WTC11 (cell line): ENCODE results near the gene SLC6A20. TPM values are rescaled to one million over a fixed set of nuclear protein-coding genes. Genes with fewer than 3 reads are reported as not detected.

Experiments used
- ATAC-seq: fragments of 200-7000 bp; cut with Tn5 transposase; 2 replicates; pipeline ENCODE4 v1.10.0; 2021; ENCODE audit warnings: mild to moderate bottlenecking, moderate library complexity
- CTCF ChIA-PET: fragments of 300-600 bp; sonication (Branson Sonifier 250); formaldehyde crosslinking; loops from one replicate; lab custom pipeline; 2021; ENCODE audit warnings: antibody characterized with exemption; lab: Charles Lee
- POLR2A ChIA-PET: fragments of 350-600 bp; sonication (Branson Sonifier 250); formaldehyde crosslinking; loops from one replicate; lab custom pipeline; 2021; ENCODE audit warnings: antibody characterized with exemption; lab: Charles Lee
- DNase-seq: peaks from one replicate; pipeline ENCODE4 v3.0.0; 2021; ENCODE audit warnings: low spot score
- H3K27ac Mint-ChIP-seq: 2 replicates; pipeline ENCODE4 v1.8.0; 2021; ENCODE audit warnings: mixed read lengths
- H3K27me3 Mint-ChIP-seq: 2 replicates; pipeline ENCODE4 v1.8.0; 2021; ENCODE audit warnings: low read depth, mild to moderate bottlenecking, moderate library complexity, mixed read lengths
- H3K36me3 Mint-ChIP-seq: 2 replicates; pipeline ENCODE4 v1.8.0; 2021; ENCODE audit warnings: mixed read lengths
- H3K4me1 Mint-ChIP-seq: 2 replicates; pipeline ENCODE4 v1.8.0; 2022; ENCODE audit warnings: mixed read lengths
- H3K4me3 Mint-ChIP-seq: 2 replicates; pipeline ENCODE4 v1.8.0; 2021; ENCODE audit warnings: mild to moderate bottlenecking, moderate library complexity, mixed read lengths
- H3K9me3 Mint-ChIP-seq: 2 replicates; pipeline ENCODE4 v1.8.0; 2021; ENCODE audit warnings: mixed read lengths
- CREM ChIP-seq: sonication (generic); formaldehyde crosslinking; IDR thresholded peaks from 2 replicates; pipeline ENCODE4 v1.8.1; 2022; ENCODE audit warnings: mild to moderate bottlenecking, missing genetic modification reagents, moderate library complexity
- FOXP1 ChIP-seq: sonication (generic); formaldehyde crosslinking; IDR thresholded peaks from 2 replicates; pipeline ENCODE4 v1.8.0; 2022; ENCODE audit warnings: missing genetic modification reagents, mild to moderate bottlenecking, moderate library complexity, borderline replicate concordance
- NR2C2 ChIP-seq: sonication (generic); formaldehyde crosslinking; IDR thresholded peaks from 2 replicates; pipeline ENCODE4 v1.8.0; 2022; ENCODE audit warnings: mild to moderate bottlenecking, missing genetic modification reagents
- RELA ChIP-seq: sonication (generic); formaldehyde crosslinking; IDR thresholded peaks from 2 replicates; pipeline ENCODE4 v1.8.1; 2022; ENCODE audit warnings: missing genetic modification reagents, mild to moderate bottlenecking, borderline replicate concordance
- SOX15 ChIP-seq: fragments of 250-450 bp; sonication (Bioruptor Pico); IDR thresholded peaks from 2 replicates; pipeline ENCODE4 v1.9.0; 2021; ENCODE audit warnings: mild to moderate bottlenecking
- TP53 ChIP-seq: sonication (generic); formaldehyde crosslinking; IDR thresholded peaks from 2 replicates; pipeline ENCODE4 v1.8.1; 2023; ENCODE audit warnings: mild to moderate bottlenecking, missing genetic modification reagents
- ZNF317 ChIP-seq: sonication (generic); formaldehyde crosslinking; IDR thresholded peaks from 2 replicates; pipeline ENCODE4 v1.8.1; 2023; ENCODE audit warnings: low read depth, mild to moderate bottlenecking, moderate library complexity, missing genetic modification reagents, borderline replicate concordance
- ZNF532 ChIP-seq: fragments of 250-450 bp; sonication (Bioruptor Pico); IDR thresholded peaks from 2 replicates; pipeline ENCODE4 v1.9.0; 2021; ENCODE audit warnings: mild to moderate bottlenecking, borderline replicate concordance
- total RNA-seq: library from RNA; stranded (reverse); gene quantifications from 3 replicates; pipeline ENCODE4 v1.2.3, GENCODE V29; 2021
- TF ChIP-seq, protein P1 (sequence below): sonication (generic); formaldehyde crosslinking; IDR thresholded peaks from 2 replicates; pipeline ENCODE4 v1.8.0; 2022; ENCODE audit warnings: missing genetic modification reagents
- TF ChIP-seq, protein P2 (sequence below): sonication (generic); formaldehyde crosslinking; conservative IDR thresholded peaks from 2 replicates; pipeline ENCODE4 v1.8.1; 2022; ENCODE audit warnings: mild to moderate bottlenecking, missing genetic modification reagents
- TF ChIP-seq, protein P3 (sequence below): fragments of 200-600 bp; IDR thresholded peaks from 2 replicates; pipeline ENCODE4 v1.8.0; 2022; ENCODE audit warnings: antibody characterized with exemption
- TF ChIP-seq, protein P4 (sequence below): sonication (generic); formaldehyde crosslinking; IDR thresholded peaks from 2 replicates; pipeline ENCODE4 v1.8.1; 2022; ENCODE audit warnings: mild to moderate bottlenecking, moderate library complexity, missing genetic modification reagents

The SLC6A20 gene
- total RNA-seq, 1 experiment from 2014 or later = 0.26 TPM

DNA sequence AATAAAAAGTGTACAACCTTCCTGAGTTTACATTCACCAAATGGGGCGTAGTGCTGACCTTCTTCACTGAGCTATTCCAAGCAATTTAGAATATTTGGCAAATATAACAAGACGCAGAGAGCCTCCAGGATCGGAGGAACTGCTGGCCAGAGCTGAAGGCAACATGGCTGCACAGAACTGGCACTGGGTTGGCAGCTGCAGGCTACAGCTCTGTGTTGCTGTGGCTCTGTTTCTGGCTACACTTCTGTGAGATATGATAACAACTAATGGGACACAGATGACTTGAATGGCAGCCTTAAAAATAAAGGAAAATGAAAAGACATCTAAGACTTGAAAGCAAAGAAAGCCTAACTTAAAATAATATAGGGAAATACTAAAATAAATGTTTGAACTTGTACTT lies 10.8 kb upstream of the SLC6A20 start (continued):
- TF ChIP-seq, protein P1, sequence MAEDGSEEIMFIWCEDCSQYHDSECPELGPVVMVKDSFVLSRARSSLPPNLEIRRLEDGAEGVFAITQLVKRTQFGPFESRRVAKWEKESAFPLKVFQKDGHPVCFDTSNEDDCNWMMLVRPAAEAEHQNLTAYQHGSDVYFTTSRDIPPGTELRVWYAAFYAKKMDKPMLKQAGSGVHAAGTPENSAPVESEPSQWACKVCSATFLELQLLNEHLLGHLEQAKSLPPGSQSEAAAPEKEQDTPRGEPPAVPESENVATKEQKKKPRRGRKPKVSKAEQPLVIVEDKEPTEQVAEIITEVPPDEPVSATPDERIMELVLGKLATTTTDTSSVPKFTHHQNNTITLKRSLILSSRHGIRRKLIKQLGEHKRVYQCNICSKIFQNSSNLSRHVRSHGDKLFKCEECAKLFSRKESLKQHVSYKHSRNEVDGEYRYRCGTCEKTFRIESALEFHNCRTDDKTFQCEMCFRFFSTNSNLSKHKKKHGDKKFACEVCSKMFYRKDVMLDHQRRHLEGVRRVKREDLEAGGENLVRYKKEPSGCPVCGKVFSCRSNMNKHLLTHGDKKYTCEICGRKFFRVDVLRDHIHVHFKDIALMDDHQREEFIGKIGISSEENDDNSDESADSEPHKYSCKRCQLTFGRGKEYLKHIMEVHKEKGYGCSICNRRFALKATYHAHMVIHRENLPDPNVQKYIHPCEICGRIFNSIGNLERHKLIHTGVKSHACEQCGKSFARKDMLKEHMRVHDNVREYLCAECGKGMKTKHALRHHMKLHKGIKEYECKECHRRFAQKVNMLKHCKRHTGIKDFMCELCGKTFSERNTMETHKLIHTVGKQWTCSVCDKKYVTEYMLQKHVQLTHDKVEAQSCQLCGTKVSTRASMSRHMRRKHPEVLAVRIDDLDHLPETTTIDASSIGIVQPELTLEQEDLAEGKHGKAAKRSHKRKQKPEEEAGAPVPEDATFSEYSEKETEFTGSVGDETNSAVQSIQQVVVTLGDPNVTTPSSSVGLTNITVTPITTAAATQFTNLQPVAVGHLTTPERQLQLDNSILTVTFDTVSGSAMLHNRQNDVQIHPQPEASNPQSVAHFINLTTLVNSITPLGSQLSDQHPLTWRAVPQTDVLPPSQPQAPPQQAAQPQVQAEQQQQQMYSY (CRISPR knock-in tag) = no peak
- TF ChIP-seq RELA (CRISPR knock-in tag) (no peak), TP53 (CRISPR knock-in tag) (no peak)

DNA sequence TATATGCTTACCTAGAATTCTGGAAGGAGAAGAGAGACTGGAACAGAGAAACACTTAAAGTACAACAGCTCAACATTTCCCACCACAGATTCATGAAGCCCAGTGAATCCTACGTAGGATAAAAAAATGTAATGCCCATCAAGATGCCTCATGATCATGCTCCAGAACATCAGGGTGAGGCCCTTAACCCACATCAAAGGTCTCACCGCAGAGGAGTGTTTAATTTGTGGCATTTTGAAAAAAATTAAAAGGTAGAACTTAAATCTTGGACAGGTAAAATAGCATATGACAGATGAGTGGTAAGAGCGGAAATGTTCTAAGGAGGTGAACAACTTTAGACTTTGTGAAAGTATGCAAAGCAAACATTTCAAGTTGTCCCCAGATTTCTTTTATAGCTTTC lies 9.7 kb upstream of the SLC6A20 start:
- H3K4me1 Mint-ChIP-seq = no peaks in the 10 kb centered on the region
- CTCF ChIA-PET = interaction anchor here (0.6 to 1.5 kb wide), 2 partner anchors 26 to 706 kb away, joined by 3 read pairs; no protein-coding TSS in a partner anchor
- H3K36me3 Mint-ChIP-seq = no peaks in the 10 kb centered on the region
- TF ChIP-seq NR2C2 (CRISPR knock-in tag) (no peak), ZNF532 (CRISPR knock-in tag) (no peak), ZNF317 (CRISPR knock-in tag) (no peak), CREM (CRISPR knock-in tag) (no peak), SOX15 (no peak), FOXP1 (no peak)
- TF ChIP-seq, protein P2, sequence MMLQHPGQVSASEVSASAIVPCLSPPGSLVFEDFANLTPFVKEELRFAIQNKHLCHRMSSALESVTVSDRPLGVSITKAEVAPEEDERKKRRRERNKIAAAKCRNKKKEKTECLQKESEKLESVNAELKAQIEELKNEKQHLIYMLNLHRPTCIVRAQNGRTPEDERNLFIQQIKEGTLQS = no peak
- TF ChIP-seq, protein P3, sequence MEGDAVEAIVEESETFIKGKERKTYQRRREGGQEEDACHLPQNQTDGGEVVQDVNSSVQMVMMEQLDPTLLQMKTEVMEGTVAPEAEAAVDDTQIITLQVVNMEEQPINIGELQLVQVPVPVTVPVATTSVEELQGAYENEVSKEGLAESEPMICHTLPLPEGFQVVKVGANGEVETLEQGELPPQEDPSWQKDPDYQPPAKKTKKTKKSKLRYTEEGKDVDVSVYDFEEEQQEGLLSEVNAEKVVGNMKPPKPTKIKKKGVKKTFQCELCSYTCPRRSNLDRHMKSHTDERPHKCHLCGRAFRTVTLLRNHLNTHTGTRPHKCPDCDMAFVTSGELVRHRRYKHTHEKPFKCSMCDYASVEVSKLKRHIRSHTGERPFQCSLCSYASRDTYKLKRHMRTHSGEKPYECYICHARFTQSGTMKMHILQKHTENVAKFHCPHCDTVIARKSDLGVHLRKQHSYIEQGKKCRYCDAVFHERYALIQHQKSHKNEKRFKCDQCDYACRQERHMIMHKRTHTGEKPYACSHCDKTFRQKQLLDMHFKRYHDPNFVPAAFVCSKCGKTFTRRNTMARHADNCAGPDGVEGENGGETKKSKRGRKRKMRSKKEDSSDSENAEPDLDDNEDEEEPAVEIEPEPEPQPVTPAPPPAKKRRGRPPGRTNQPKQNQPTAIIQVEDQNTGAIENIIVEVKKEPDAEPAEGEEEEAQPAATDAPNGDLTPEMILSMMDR = no peak
- TF ChIP-seq, protein P4, sequence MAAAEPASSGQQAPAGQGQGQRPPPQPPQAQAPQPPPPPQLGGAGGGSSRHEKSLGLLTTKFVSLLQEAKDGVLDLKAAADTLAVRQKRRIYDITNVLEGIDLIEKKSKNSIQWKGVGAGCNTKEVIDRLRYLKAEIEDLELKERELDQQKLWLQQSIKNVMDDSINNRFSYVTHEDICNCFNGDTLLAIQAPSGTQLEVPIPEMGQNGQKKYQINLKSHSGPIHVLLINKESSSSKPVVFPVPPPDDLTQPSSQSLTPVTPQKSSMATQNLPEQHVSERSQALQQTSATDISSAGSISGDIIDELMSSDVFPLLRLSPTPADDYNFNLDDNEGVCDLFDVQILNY (CRISPR knock-in tag) = no peak
- TF ChIP-seq, protein P1 (CRISPR knock-in tag) = no peak
- TF ChIP-seq, all 79 proteins: peak for 0
- Mint-ChIP-seq H3K27ac (no peak overlapping the region), H3K27me3 (no peaks in the 10 kb centered on the region), H3K9me3 (no peaks in the 10 kb centered on the region), H3K4me3 (no peak overlapping the region)
- DNase-seq (no peak), ATAC-seq (no peak)
- POLR2A ChIA-PET = no interaction called here
